Choroid plexus epithelial cell (primary cell): ENCODE measurements around the gene CCR4.
"Not testable (repeated sequence)": the region's sequence is repeated elsewhere in the genome, so short reads cannot be mapped to it uniquely, and the experiment has no call there.

Experiments used
- DNase-seq: peaks from one replicate; pipeline ENCODE4 v3.0.0-alpha.2; 2010; ENCODE audit warnings: low read depth
- H3K4me3 ChIP-seq: 2 replicates; pipeline ENCODE4 v1.5.1; 2011; ENCODE audit warnings: low read depth, mild to moderate bottlenecking, control low read depth, low read length, moderate library complexity
- TF ChIP-seq, protein P1 (sequence below): conservative IDR thresholded peaks from 2 replicates; pipeline ENCODE4 v1.5.1; 2011; ENCODE audit warnings: low read depth, mild to moderate bottlenecking, control low read depth, inconsistent platforms, low read length, moderate library complexity

Gene CCR4

DNA sequence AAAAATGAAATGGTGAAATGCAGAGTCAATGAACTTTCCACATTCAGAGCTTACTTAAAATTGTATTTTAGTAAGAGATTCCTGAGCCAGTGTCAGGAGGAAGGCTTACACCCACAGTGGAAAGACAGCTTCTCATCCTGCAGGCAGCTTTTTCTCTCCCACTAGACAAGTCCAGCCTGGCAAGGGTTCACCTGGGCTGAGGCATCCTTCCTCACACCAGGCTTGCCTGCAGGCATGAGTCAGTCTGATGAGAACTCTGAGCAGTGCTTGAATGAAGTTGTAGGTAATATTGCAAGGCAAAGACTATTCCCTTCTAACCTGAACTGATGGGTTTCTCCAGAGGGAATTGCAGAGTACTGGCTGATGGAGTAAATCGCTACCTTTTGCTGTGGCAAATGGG is 3.1 kb downstream of the CCR4 start:
- no peak for DNase-seq
- TF ChIP-seq, protein P1, sequence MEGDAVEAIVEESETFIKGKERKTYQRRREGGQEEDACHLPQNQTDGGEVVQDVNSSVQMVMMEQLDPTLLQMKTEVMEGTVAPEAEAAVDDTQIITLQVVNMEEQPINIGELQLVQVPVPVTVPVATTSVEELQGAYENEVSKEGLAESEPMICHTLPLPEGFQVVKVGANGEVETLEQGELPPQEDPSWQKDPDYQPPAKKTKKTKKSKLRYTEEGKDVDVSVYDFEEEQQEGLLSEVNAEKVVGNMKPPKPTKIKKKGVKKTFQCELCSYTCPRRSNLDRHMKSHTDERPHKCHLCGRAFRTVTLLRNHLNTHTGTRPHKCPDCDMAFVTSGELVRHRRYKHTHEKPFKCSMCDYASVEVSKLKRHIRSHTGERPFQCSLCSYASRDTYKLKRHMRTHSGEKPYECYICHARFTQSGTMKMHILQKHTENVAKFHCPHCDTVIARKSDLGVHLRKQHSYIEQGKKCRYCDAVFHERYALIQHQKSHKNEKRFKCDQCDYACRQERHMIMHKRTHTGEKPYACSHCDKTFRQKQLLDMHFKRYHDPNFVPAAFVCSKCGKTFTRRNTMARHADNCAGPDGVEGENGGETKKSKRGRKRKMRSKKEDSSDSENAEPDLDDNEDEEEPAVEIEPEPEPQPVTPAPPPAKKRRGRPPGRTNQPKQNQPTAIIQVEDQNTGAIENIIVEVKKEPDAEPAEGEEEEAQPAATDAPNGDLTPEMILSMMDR, result no peak
- H3K4me3 ChIP-seq, result no peak overlapping the region

DNA sequence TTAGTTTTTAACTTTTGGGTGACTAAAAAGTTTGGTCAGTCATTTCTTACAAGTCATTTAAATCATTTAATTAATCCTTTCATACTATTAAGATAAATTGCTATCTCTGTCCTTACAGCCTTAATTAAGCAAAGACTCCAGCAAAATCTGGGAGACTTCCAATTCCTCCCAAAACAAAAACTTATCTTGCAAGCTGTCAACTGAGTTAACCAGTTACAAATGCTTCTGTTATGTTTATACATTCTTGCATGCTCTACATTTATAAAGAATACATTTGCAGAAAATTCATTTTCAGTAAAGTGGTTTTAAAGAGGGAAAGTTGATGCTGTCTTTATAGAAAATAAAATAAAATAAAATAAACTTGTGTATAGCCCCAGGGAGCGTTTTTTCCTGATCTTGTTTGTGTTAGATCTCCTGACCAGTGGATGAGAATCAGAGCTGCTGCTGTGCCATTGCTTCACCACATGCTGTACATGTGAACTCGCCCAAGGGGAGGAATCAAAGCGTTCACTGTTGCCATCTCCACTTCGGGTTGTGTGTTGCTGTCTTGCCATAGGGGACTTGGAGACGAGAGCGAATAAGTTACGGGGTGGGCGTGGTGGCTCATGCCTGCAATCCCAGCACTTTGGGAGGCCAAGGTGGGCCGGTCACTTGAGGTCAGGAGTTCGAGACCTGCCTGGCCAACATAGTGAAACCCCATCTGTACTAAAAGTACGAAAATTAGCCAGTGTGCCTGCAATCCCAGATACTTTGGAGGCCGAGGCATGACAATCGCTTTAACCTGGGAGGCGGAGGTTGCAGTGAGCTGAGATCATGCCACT is 5.5 kb downstream of the CCR4 start:
- no peak overlapping the region for H3K4me3 ChIP-seq
- peak; percentile 46 for DNase-seq
- TF ChIP-seq, protein P1, result no peak

DNA sequence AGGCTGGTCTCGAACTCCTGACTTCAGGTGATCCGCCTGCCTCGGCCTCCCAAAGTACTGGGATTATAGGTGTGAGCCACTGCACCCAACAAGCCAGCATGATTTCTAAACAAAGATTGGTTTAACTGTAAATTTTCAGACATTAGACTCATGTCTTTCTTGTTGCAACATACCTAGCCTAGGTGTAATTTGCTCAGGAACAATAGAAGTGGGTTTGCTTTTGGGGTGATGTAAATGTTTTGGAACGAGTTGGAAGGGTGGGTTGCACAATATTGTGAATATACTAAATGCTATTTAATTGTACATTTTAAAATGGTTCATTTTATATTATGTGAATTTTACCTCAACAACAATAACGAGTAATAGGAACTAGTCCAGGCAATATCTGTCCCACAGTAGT is 7.1 kb downstream of the CCR4 start:
- TF ChIP-seq, protein P1, result no peak
- no peak overlapping the region for H3K4me3 ChIP-seq
- peak; percentile 15 for DNase-seq

DNA sequence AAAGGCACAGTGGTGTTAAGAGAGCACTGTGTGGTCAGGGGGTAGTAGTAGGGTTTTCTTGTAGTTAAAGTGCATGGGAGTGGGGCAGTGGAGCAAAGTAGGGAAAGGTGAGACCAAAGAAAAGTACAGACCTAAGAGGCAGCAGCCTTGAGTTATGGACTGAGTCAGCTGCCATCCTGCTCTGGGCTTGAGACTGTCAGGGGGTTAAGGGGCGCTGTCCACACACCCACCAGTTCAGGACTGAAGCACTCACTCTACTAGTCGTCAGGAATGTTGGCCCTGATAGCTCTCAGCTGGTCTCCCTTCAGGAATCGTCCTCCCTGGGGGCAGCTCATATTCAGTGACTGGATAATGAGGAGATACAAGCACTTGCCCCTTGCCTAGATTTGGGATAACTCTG is 7.9 kb downstream of the CCR4 start:
- H3K4me3 ChIP-seq, result no peak overlapping the region
- DNase-seq, result peak; percentile 13
- TF ChIP-seq, protein P1, result no peak

DNA sequence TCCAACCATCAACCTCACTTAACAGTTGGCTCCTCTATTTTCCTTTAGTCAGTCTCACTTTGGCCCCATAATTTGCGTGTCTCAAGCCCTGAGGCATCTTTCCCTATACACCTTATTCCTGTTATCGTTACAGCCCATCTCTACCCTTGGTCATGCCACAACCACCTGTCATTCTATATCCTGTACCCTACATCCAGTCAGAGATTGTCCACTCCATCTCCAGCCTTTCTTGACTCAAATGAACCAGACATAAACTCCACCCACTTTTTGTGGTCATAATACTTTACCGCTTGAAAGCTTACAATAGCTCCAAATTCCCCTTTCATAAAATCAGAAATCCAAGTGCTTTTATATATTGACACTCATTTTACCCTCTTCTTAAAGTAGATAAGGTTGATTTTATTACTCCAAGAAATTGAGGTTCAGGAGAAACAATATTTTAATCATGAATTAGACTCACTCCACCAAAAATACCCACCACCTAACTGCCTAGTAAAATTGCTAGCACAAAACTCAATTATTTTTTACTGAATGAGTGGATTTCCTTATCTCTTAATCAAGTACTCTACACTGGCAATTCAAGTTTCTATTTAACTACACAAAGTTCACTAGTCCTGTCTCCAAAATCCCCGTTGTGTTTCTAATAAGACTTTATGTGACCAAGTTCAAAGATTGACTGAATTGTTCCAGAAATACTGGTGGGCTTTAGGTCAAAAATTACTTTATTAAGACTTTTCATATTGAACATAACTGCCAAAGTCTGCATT is 9.1 kb downstream of the CCR4 start:
- H3K4me3 ChIP-seq, result no peak overlapping the region
- TF ChIP-seq, protein P1, result no peak
- no peak for DNase-seq

DNA sequence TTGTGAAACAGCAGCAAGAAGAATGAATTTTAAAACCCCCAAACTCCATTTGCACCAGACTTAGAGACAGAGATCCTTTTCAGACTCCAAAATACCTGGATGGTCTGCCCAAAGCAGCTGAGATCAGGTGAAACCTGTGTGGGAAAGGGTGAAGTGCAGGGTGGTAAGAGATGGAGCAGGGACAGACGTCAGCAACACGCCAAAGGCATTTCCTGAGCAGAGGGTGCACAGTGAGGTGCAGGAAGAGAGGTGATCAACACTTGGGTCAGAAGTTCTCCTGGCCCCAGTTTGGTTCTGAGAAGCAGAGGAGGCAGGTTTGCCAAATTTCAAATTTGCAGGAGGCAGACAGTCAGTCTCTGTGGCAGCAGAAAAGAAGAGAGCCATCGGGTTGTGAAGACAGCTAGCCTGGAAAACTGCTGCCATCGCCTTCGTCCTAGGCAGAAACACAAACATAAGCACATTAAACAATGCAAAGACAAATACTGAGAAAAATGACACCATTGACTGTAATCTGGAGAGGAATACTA is 9.8 kb downstream of the CCR4 start:
- peak; percentile 26 for DNase-seq
- TF ChIP-seq, protein P1, result no peak
- no peak overlapping the region for H3K4me3 ChIP-seq

DNA sequence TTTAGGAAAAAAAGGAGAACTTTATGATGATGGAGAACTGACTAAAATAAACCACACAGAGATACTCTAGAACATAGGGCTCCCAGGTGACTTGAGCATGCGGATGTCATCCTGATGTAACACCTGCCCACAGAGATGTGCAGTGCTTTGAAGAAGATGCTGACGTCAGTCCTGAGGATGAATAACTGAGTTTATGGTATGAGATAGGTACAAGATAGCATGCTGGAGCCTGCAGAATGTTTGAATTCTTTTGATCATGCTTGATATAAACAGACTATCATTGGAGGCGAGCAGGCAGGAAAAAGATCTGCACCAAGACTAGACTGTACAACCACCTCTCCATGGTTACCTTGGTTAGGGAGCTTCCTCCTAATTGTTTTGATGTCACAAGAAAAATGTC is 12.4 kb downstream of the CCR4 start:
- TF ChIP-seq, protein P1, result no peak
- H3K4me3 ChIP-seq, result no peak overlapping the region
- DNase-seq, result no peak

DNA sequence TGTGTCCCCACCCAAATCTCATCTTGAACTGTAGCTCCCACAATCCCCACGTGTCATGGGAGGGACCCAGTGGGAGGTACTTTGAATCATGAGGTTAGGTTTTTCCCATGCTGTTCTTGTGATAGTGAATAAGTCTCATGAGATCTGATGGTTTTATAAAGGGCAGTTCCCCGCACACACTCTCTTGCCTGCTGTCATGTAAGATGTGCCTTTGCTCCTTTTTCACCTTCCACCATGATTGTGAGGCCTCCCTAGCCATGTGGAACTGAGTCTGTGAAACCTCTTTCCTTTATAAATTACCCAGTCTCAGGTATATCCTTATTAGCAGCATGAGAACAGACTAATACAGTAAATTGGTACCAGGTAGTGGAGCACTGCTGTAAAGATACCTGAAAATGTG is 13.3 kb downstream of the CCR4 start:
- DNase-seq, H3K4me3 ChIP-seq: not testable (repeated sequence)

DNA sequence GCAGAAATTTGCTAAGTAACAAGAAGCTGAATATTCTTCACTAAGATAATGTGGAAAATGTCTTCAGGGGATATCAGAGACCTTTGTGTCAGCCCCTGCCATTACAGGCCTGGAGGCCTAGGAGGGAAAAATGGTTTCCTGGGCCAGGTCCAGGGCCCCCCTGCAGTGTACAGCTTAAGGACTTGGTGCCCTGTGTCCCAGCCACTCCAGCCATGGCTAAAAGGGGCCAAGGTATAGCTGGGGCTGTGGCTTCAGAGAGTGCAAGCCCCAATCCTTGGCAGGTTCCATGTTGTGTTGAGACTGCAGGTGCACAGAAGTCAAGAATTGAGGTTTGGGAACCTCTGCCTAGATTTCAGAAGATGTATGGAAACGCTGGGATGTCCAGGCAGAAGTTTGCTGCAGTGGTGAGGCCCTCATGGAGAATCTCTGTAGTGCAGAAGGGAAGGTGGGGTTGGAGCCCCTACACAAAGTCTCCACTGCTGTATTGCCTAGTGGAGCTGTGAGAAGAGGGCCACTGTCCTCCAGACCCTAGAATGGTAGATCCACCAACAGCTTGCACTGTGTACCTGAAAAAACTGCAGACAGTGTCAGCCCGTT is 14.3 kb downstream of the CCR4 start:
- not testable (repeated sequence) for DNase-seq, H3K4me3 ChIP-seq

DNA sequence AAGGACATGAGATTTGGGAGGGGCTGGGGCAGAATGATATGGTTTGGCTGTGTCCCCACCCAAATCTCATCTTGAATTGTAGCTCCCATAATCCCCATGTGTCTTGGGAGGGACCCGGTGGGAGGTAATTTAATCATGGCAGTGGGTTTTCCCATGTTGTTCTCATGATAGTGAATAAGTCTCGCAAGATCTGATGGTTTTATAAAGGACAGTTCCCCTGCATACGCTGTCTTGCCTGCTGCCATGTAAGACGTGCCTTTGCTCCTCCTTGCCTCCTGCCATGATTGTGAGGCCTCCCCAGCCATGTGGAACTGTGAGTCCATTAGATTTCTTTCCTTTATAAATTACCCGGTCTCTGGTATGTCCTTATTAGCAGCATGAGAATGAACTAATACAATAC is 15.2 kb downstream of the CCR4 start:
- not testable (repeated sequence) for DNase-seq, H3K4me3 ChIP-seq
